DMS153 (cell line): Measurements from ENCODE around the gene GREB1.
A peak's percentile ranks its signal among the peaks of the same experiment; 100 is the strongest.

Experiments
- DNase-seq: peaks from one replicate; lab custom pipeline; 2025; lab: John Stamatoyannopoulos, UW

GREB1 gene

GRCh38 chr2:11579867-11580659 is 46.2 kb downstream of the GREB1 start:
- DNase-seq = no peak

GRCh38 chr2:11580697-11581096 is 46.9 kb downstream of the GREB1 start:
- DNase-seq = no peak

- no peak for DNase-seq
Measured at GRCh38 chr2:11581124-11581796, 47.4 kb downstream of the GREB1 start.

- no peak for DNase-seq
Measured at GRCh38 chr2:11581797-11582611, 48.2 kb downstream of the GREB1 start.

- no peak for DNase-seq
Measured at GRCh38 chr2:11582612-11582861, 48.7 kb downstream of the GREB1 start.

GRCh38 chr2:11582862-11583752 is 49.3 kb downstream of the GREB1 start:
- peak; percentile 58 for DNase-seq

- DNase-seq = peak; percentile 32
Measured at GRCh38 chr2:11583840-11584524, 50.1 kb downstream of the GREB1 start.

- no peak for DNase-seq
Measured at GRCh38 chr2:11584525-11585056, 50.7 kb downstream of the GREB1 start.

- no peak for DNase-seq
Measured at GRCh38 chr2:11585071-11585470, 51.2 kb downstream of the GREB1 start.

- DNase-seq = no peak
Measured at GRCh38 chr2:11588228-11589110, 54.6 kb downstream of the GREB1 start.

- no peak for DNase-seq
Measured at GRCh38 chr2:11589316-11589940, 55.6 kb downstream of the GREB1 start.

- DNase-seq = no peak
Measured at GRCh38 chr2:11590193-11590592, 56.3 kb downstream of the GREB1 start.

- DNase-seq = no peak
Measured at GRCh38 chr2:11591091-11591490, 57.2 kb downstream of the GREB1 start.

GRCh38 chr2:11592671-11593574 is 59.1 kb downstream of the GREB1 start:
- DNase-seq = no peak

- no peak for DNase-seq
Measured at GRCh38 chr2:11596801-11597200, 63.0 kb downstream of the GREB1 start.

GRCh38 chr2:11597538-11598225 is 63.8 kb downstream of the GREB1 start:
- DNase-seq = no peak

- DNase-seq = no peak
Measured at GRCh38 chr2:11598228-11598731, 64.4 kb downstream of the GREB1 start.
